ENCODE results near the gene NCAPG2. TPM values are rescaled to one million over a fixed set of nuclear protein-coding genes. Genes with fewer than 3 reads are reported as not detected.

The NCAPG2 gene
- 1 to 10 TPM; 4.2 to 9.3 (median 6.0) TPM for total RNA-seq
- polyA plus RNA-seq, result 1 to 10 TPM; 3.2 to 4.8 TPM
- long read RNA-seq, donor 1, partial matches to known transcripts, result 1 of 2 reads
- long read RNA-seq, donor 1, other reads (novel, unspliced or antisense), result 1 of 2 reads
- long read RNA-seq, donor 2, partial matches to known transcripts, result 0 of 4 reads
- long read RNA-seq, donor 2, other reads (novel, unspliced or antisense), result 0 of 4 reads
- long read RNA-seq, donor 3, transcript NCAPG2-201 (28 exons, 3,930 nt), result major isoform, 9 of 15 reads
- long read RNA-seq, donor 3, partial matches to known transcripts, result 0 of 15 reads
- long read RNA-seq, donor 3, other reads (novel, unspliced or antisense), result 6 of 15 reads

- intact Hi-C loops (cut with DNase I), result loop anchor here in 2 of 4 donors (2.0 to 10.0 kb wide), 3 partner anchors 130 to 273 kb away; no protein-coding TSS in a partner anchor
- TF ChIP-seq EP300 (IDR thresholded peaks at IDR 0.05) (no peak), CTCF (IDR thresholded peaks at IDR 0.05) (peak; percentile 31 to 73 (median 73)), POLR2A (IDR thresholded peaks at IDR 0.05) (peak; percentile 96)
Observed at GRCh38 chr7:158704524-158705233, at the start of gene NCAPG2. Gene NCAPG2 (minus strand): TSS chr7:158704804. CDS start chr7:158701899, 2,905 bp downstream.

GRCh38 chr7:158753900-158754299 is 49.3 kb upstream of the NCAPG2 start:
- Histone ChIP-seq H3K27ac (no peak overlapping the region), H3K4me3 (no peak overlapping the region), H3K27me3 (no peaks in the 10 kb centered on the region), H3K9me3 (no peaks in the 10 kb centered on the region), H3K4me1 (ENCODE audit: insufficient read depth) (no peaks in the 10 kb centered on the region), H3K36me3 (no peaks in the 10 kb centered on the region)
- DNase-seq, result no peak
- intact Hi-C loops (cut with DNase I), result no loop called here
- TF ChIP-seq POLR2A (IDR thresholded peaks at IDR 0.05) (no peak), EP300 (IDR thresholded peaks at IDR 0.05) (no peak), CTCF (IDR thresholded peaks at IDR 0.05) (no peak)
- 93 to 98% (median 95%) methylated on average over 5 of the region's 5 CpGs for WGBS, 3 donors

More at GRCh38 chr7:158704524-158705233, at the start of gene NCAPG2:
- H3K4me1 ChIP-seq (ENCODE audit: insufficient read depth), result peaks cover 1% of the 10 kb centered on the region
- no peaks in the 10 kb centered on the region for H3K27me3 ChIP-seq
- H3K36me3 ChIP-seq, result no peaks in the 10 kb centered on the region
- peak within 1 kb of the TSS; percentile 15 to 84 for H3K27ac ChIP-seq
- peak within 1 kb of the TSS; percentile 81 for H3K4me3 ChIP-seq
- no peaks in the 10 kb centered on the region for H3K9me3 ChIP-seq
- peak; percentile 98 to 99 (median 99) for DNase-seq
- 0% methylated on average over 65 to 78 of the region's 78 CpGs for WGBS, 3 donors

- TF ChIP-seq CTCF (IDR thresholded peaks at IDR 0.05) (no peak), POLR2A (IDR thresholded peaks at IDR 0.05) (no peak), EP300 (IDR thresholded peaks at IDR 0.05) (no peak)
Observed at GRCh38 chr7:158751751-158752150, 47.1 kb upstream of the NCAPG2 start.

GRCh38 chr7:158751199-158751598 is 46.6 kb upstream of the NCAPG2 start:
- Histone ChIP-seq H3K36me3 (no peaks in the 10 kb centered on the region), H3K4me1 (ENCODE audit: insufficient read depth) (peaks cover 3% of the 10 kb centered on the region), H3K27ac (no peak overlapping the region), H3K4me3 (no peak overlapping the region), H3K9me3 (no peaks in the 10 kb centered on the region), H3K27me3 (no peaks in the 10 kb centered on the region)
- no peak for DNase-seq
- intact Hi-C loops (cut with DNase I), result no loop called here
- WGBS, 3 donors, result 94 to 98% (median 96%) methylated on average over 2 of the region's 2 CpGs
- TF ChIP-seq CTCF (IDR thresholded peaks at IDR 0.05) (no peak), EP300 (IDR thresholded peaks at IDR 0.05) (no peak), POLR2A (IDR thresholded peaks at IDR 0.05) (no peak)

More at GRCh38 chr7:158751751-158752150, 47.1 kb upstream of the NCAPG2 start:
- Histone ChIP-seq H3K9me3 (no peaks in the 10 kb centered on the region), H3K27ac (no peak overlapping the region), H3K27me3 (no peaks in the 10 kb centered on the region), H3K4me1 (ENCODE audit: insufficient read depth) (peaks cover 3% of the 10 kb centered on the region), H3K36me3 (no peaks in the 10 kb centered on the region), H3K4me3 (no peak overlapping the region)
- 68 to 80% (median 73%) methylated on average over 3 of the region's 3 CpGs for WGBS, 3 donors
- DNase-seq, result no peak
- intact Hi-C loops (cut with DNase I), result no loop called here
